ENCODE results near the gene RFX4. TPM values are rescaled to one million over a fixed set of nuclear protein-coding genes. Genes with fewer than 3 reads are reported as not detected.

The RFX4 gene
- total and polyA plus RNA-seq, 2 of the 13 experiments (the other 11 are each of a cell fraction or from before 2014, with no cell fraction given), result not detected

DNA sequence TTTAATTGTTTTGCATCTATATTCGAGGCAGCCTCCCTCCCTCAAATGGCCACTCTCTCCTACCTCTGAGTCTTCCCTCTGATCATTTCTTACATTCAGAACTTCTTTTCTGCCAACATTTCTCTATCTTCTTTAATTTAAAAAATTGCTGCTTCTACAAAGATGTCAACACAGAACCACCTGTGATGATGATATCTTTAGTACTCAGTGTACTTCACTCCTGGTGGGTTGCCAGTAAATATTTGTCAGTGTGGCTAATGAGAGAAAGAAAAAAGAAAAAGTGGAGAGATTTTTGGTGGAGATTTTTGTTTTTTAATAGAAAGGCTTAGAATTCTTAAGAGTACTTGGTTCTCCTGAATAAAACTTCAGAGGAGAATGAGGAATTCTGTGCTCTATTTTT is 199.8 kb downstream of the RFX4 start:
- in situ Hi-C loops (cut with HindIII; ENCODE audit: extremely low pct_ligation_motif_present, low pct_unique_long_range_greater_than_20kb), result no loop called here
- no peak for ATAC-seq
- H3K79me2 ChIP-seq (ENCODE audit: insufficient read depth, low read length), result peaks cover 19% of the 10 kb centered on the region

DNA sequence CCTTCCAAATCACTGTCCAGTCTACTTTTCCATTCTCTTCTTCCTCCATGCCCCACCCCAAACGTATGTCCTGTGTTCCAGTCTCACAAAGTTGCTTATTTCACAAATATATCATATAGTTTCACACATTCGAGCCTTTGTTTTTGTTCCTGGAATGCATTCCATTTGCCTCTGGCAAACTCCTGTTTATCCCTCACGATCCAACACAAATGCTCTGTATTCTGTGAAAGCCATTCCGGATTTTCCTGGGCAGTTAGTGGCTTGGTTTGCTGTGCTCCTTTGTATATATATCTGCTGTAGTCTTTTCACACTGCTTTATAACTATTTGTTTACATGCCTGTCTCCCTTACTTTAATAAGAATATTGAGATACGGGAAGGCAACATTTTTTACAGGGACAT is 200.7 kb downstream of the RFX4 start:
- no peak overlapping the region for H2AFZ ChIP-seq (ENCODE audit: low read length)
- peaks cover 12% of the 10 kb centered on the region for H3K79me2 ChIP-seq (ENCODE audit: insufficient read depth, low read length)
- in situ Hi-C loops (cut with HindIII; ENCODE audit: extremely low pct_ligation_motif_present, low pct_unique_long_range_greater_than_20kb), result no loop called here
- no peaks in the 10 kb centered on the region; the same call in 1 of the 2 replicates for H4K20me1 ChIP-seq (ENCODE audit: insufficient read depth, low read length)
- DNase-seq (ENCODE audit: low spot score), result no peak
- peaks cover 3 to 14% of the 10 kb centered on the region in 2 experiments for H3K36me3 ChIP-seq (replicated peaks in 1 of 2; ENCODE audit: control insufficient read depth in 1 of 2, insufficient read depth in 2 of 2, low read length in 2 of 2)
- FAIRE-seq, result no peak
- 0 out of 2 replicates have a peak, but pooled peaks cover 7% of the 10 kb centered on the region for H3K4me1 ChIP-seq (ENCODE audit: insufficient read depth, low read length)
- no peaks in the 10 kb centered on the region for H3K27me3 ChIP-seq (ENCODE audit: control insufficient read depth in 1 of 2, insufficient read depth in 2 of 2, low read length in 2 of 2)
- BruUV-seq (replicated peaks), result no TSS peak
- intact Hi-C loops (cut with micrococcal nuclease; ENCODE audit: unreplicated experiment), result no loop called here
- no peak overlapping the region for H3K27ac ChIP-seq (ENCODE audit: extremely low read length, insufficient read depth, low read length)
- ATAC-seq, result no peak
- no peak overlapping the region for H3K9ac ChIP-seq (ENCODE audit: insufficient read depth, low read depth, low read length)
- CTCF ChIA-PET (ENCODE audit: low intra/inter-chr PET ratio, low total read pairs), result no interaction called here
- POLR2A ChIA-PET, result no interaction called here
- H3K9me3 ChIP-seq (ENCODE audit: low read length), result no peaks in the 10 kb centered on the region
- H3K4me3 ChIP-seq (replicated peaks in 1 of 3; ENCODE audit: insufficient read depth in 1 of 3, low read depth in 2 of 3, low read length in 3 of 3), result no peak overlapping the region
- no peak overlapping the region for H3K4me2 ChIP-seq (ENCODE audit: low read depth, low read length)
- 96% methylated on average over 5 of the region's 5 CpGs for WGBS (ENCODE audit: low lambda C conversion rate)
- TF ChIP-seq, protein P1, sequence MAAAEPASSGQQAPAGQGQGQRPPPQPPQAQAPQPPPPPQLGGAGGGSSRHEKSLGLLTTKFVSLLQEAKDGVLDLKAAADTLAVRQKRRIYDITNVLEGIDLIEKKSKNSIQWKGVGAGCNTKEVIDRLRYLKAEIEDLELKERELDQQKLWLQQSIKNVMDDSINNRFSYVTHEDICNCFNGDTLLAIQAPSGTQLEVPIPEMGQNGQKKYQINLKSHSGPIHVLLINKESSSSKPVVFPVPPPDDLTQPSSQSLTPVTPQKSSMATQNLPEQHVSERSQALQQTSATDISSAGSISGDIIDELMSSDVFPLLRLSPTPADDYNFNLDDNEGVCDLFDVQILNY (CRISPR knock-in tag; conservative IDR thresholded peaks at IDR 0.05), result no peak
- TF ChIP-seq ZNF253 (CRISPR knock-in tag; IDR thresholded peaks at IDR 0.05; ENCODE audit: borderline replicate concordance) (no peak), AHR (CRISPR knock-in tag; IDR thresholded peaks at IDR 0.05) (no peak), ZNF414 (CRISPR knock-in tag; IDR thresholded peaks at IDR 0.05) (no peak), BATF2 (CRISPR knock-in tag; IDR thresholded peaks at IDR 0.05) (no peak), PAX8 (CRISPR knock-in tag; IDR thresholded peaks at IDR 0.05; ENCODE audit: borderline replicate concordance) (no peak)
- TF ChIP-seq, protein P2, sequence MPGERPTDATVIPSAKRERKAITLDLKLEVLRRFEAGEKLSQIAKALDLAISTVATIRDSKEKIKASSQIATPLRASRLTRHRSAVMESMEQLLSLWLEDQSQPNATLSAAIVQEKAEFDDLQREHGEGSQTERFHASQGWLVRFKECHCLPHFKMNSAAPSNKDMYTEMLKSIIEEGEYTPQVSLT (CRISPR knock-in tag; IDR thresholded peaks at IDR 0.05; ENCODE audit: borderline replicate concordance, low read depth), result no peak
- TF ChIP-seq, protein P3, sequence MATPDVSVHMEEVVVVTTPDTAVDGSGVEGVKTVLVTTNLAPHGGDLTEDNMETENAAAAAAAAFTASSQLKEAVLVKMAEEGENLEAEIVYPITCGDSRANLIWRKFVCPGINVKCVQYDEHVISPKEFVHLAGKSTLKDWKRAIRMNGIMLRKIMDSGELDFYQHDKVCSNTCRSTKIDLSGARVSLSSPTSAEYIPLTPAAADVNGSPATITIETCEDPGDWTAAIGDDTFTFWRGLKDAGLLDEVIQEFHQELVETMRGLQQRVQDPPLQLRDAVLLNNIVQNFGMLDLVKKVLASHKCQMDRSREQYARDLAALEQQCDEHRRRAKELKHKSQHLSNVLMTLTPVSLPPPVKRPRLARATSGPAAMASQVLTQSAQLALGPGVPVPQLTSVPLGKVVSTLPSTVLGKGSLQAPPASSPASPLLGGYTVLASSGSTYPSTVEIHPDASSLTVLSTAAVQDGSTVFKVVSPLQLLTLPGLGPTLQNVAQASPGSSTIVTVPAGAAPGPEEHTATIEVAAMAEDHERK (CRISPR knock-in tag; IDR thresholded peaks at IDR 0.05; ENCODE audit: low read depth), result no peak
- TF ChIP-seq, protein P4, sequence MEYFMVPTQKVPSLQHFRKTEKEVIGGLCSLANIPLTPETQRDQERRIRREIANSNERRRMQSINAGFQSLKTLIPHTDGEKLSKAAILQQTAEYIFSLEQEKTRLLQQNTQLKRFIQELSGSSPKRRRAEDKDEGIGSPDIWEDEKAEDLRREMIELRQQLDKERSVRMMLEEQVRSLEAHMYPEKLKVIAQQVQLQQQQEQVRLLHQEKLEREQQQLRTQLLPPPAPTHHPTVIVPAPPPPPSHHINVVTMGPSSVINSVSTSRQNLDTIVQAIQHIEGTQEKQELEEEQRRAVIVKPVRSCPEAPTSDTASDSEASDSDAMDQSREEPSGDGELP (IDR thresholded peaks at IDR 0.05; ENCODE audit: borderline replicate concordance, low read depth), result no peak

More for the DNA sequence above, 199.8 kb downstream of the RFX4 start:
- H2AFZ ChIP-seq (ENCODE audit: low read length), result no peak overlapping the region
- intact Hi-C loops (cut with micrococcal nuclease; ENCODE audit: unreplicated experiment), result no loop called here
- FAIRE-seq, result no peak
- no peak overlapping the region for H3K4me2 ChIP-seq (ENCODE audit: low read depth, low read length)
- H3K4me1 ChIP-seq (ENCODE audit: insufficient read depth, low read length), result peaks cover 14% of the 10 kb centered on the region; the same call in 1 of the 2 replicates
- peaks cover 3 to 14% of the 10 kb centered on the region in 2 experiments for H3K36me3 ChIP-seq (replicated peaks in 1 of 2; ENCODE audit: control insufficient read depth in 1 of 2, insufficient read depth in 2 of 2, low read length in 2 of 2)
- H3K4me3 ChIP-seq (replicated peaks in 1 of 3; ENCODE audit: insufficient read depth in 1 of 3, low read depth in 2 of 3, low read length in 3 of 3), result no peak overlapping the region
- H3K9me3 ChIP-seq (ENCODE audit: low read length), result no peaks in the 10 kb centered on the region
- no peak overlapping the region for H3K27ac ChIP-seq (ENCODE audit: extremely low read length, insufficient read depth, low read length)
- WGBS (ENCODE audit: low lambda C conversion rate), result 92% methylated on average over 1 of the region's 1 CpG
- DNase-seq (ENCODE audit: low spot score), result no peak
- H4K20me1 ChIP-seq (ENCODE audit: insufficient read depth, low read length), result no peaks in the 10 kb centered on the region; the same call in 1 of the 2 replicates
- no peaks in the 10 kb centered on the region for H3K27me3 ChIP-seq (ENCODE audit: control insufficient read depth in 1 of 2, insufficient read depth in 2 of 2, low read length in 2 of 2)
- no TSS peak for BruUV-seq (replicated peaks)
- no peak overlapping the region for H3K9ac ChIP-seq (ENCODE audit: insufficient read depth, low read depth, low read length)
- TF ChIP-seq RXRB (CRISPR knock-in tag; IDR thresholded peaks at IDR 0.05; ENCODE audit: borderline replicate concordance) (no peak), ZKSCAN5 (CRISPR knock-in tag; IDR thresholded peaks at IDR 0.05) (no peak), GZF1 (CRISPR knock-in tag; IDR thresholded peaks at IDR 0.05) (no peak), CAMTA2 (CRISPR knock-in tag; IDR thresholded peaks at IDR 0.05; ENCODE audit: borderline replicate concordance) (no peak), SCMH1 (CRISPR knock-in tag; IDR thresholded peaks at IDR 0.05; ENCODE audit: borderline replicate concordance) (no peak), ZFP1 (CRISPR knock-in tag; IDR thresholded peaks at IDR 0.05) (no peak)
- ChIA-PET CTCF (ENCODE audit: low intra/inter-chr PET ratio, low total read pairs) (no interaction called here), POLR2A (no interaction called here)
